Measurements from ENCODE around the gene SLC39A2. TPM values are rescaled to one million over a fixed set of nuclear protein-coding genes. Genes with fewer than 3 reads are reported as not detected.
"Not testable (repeated sequence)": the region's sequence is repeated elsewhere in the genome, so short reads cannot be mapped to it uniquely, and the experiment has no call there.

The SLC39A2 gene
- total RNA-seq, 2 experiments from 2014 or later = 0.25 to 0.37 TPM

DNA sequence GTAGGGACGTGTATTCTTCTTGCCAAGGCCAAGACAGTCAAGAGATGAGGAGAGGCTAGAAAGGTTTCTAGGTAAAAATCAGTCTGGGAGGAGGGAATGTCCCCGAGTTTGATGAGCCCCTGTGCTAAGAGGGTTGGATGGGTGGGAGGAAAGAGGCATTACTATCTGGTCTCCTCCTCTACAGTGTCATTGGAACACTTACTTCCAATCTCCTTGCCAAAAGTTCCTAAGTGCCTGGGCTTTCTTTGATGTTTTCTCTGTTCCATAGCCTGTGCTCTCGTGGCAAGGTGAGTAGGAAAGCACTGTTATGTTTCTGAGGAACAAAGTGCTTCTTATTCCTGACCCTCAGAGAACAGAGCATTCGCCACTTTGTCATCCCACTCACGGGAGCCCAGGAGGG lies 35.6 kb downstream of the SLC39A2 start, which contains the start of gene RNASE13:
Gene RNASE13, minus strand, starts transcription at position 101 of the 400 bp plus-strand sequence. CDS start 519 bp downstream, outside the sequence.
- Mint-ChIP-seq H3K4me3 (no peak within 1 kb of the TSS), H3K27ac (no peak within 1 kb of the TSS), H3K9me3 (no peaks in the 10 kb centered on the region), H3K27me3 (peaks cover 11% of the 10 kb centered on the region), H3K4me1 (no peaks in the 10 kb centered on the region), H3K36me3 (ENCODE audit: low read depth) (no peaks in the 10 kb centered on the region)
- ChIA-PET POLR2A (no interaction called here), CTCF (interaction anchor here (1.1 to 2.0 kb wide), 4 partner anchors 10 to 58 kb away, joined by 3 to 8 read pairs (median 4); no protein-coding TSS in a partner anchor)
- no peak for DNase-seq

DNA sequence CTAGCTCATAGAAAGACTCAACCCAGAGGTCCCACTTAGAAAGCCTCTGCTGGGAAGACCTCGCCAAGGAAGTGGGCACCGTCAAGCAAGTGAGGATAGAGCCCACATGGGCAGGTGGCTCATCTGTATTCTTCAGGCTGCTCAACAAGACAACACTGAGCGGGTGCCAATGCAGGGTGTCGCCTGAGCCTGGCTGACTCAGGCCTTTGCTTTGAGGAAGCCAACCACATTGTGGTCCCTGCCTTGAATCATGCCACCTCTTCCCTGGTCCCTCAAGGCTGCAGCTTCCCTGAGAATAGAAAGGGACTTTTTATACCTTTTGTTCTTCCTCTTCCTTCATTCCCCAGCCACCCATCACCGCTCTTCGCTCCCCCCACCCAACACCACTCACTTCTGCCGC lies 37.7 kb downstream of the SLC39A2 start:
- no peaks in the 10 kb centered on the region for H3K4me1 Mint-ChIP-seq
- H3K4me3 Mint-ChIP-seq = no peak overlapping the region
- POLR2A ChIA-PET = no interaction called here
- no peaks in the 10 kb centered on the region for H3K9me3 Mint-ChIP-seq
- DNase-seq = no peak
- H3K27ac Mint-ChIP-seq = no peak overlapping the region
- H3K36me3 Mint-ChIP-seq (ENCODE audit: low read depth) = no peaks in the 10 kb centered on the region
- peaks cover 8% of the 10 kb centered on the region for H3K27me3 Mint-ChIP-seq
- CTCF ChIA-PET = interaction anchor here (1.1 to 2.0 kb wide), 4 partner anchors 10 to 90 kb away, joined by 3 to 14 read pairs (median 8); no protein-coding TSS in a partner anchor

DNA sequence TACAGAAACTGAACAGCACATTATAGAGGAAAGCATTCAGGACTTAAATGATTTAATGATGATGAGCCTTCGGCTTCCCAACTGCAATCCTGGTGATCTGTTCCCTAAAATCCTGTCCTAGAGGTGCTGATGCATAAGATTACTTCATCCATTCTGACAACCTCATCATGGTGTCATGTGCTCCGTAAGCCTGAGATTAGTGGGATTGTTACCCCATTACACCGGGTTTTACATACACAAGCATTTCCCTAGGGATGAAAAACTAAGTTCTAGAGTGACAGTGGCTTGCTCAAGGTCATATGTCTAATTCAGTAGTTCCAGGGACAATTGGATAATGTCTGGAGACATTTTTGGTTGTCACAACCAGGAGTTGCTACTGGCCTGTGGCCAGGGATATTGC lies 38.1 kb downstream of the SLC39A2 start:
- no peak overlapping the region for H3K4me3 Mint-ChIP-seq
- peaks cover 8% of the 10 kb centered on the region for H3K27me3 Mint-ChIP-seq
- DNase-seq = no peak
- no peaks in the 10 kb centered on the region for H3K4me1 Mint-ChIP-seq
- CTCF ChIA-PET = interaction anchor here (1.1 to 1.9 kb wide), 2 partner anchors 10 to 55 kb away, joined by 3 to 12 read pairs; no protein-coding TSS in a partner anchor
- H3K9me3 Mint-ChIP-seq = no peaks in the 10 kb centered on the region
- no peak overlapping the region for H3K27ac Mint-ChIP-seq
- H3K36me3 Mint-ChIP-seq (ENCODE audit: low read depth) = no peaks in the 10 kb centered on the region
- POLR2A ChIA-PET = no interaction called here

DNA sequence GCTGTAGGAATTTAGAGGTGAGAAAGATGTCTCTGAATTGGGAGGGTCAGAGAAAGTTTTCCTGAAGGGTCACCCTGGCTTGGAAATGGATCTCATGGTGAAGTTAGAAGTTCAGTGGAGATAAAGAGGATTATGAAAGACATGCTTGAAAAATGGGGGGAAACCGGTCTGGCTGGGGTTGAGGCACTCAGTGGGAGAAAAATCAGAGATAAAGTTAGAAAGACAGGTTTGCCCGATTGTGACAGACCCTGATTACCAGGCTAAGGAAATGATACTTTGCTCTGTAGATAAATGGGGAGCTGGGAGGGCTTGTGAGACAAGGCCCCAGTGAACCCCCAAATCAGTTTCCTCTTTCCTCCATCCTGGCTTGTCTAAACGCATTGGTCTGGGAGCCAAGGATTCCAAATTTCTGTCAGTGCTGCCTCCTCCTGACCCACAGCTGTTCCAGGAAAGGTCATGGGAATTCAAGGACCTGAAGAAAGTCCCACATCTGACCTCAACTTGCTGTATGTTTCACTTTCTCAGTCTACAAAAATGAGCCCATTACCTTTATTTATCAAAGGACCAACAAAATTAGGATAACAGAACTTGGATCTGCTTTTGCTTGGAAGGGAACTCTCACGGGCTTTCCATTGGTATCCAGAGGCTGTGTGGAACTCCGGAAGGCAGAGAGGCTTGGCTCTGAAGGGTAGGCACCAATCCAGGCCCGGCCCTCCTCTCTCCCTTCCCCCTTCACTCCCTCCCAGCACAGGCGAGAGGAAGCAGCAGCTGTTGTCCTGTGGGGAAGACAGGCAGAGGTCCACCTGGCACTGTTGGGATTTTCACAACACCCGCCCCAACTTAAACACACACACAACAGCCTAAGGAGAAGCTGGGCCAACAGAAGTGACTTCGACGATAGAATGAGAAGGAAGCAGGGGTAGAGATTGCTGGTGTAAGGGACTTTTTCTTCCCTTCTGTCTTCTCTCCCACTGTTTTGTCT lies 39.6 kb downstream of the SLC39A2 start:
- DNase-seq = no peak
- Mint-ChIP-seq H3K9me3 (no peaks in the 10 kb centered on the region), H3K36me3 (ENCODE audit: low read depth) (no peaks in the 10 kb centered on the region), H3K4me3 (no peak overlapping the region), H3K27me3 (peaks cover 12% of the 10 kb centered on the region), H3K27ac (no peak overlapping the region), H3K4me1 (no peaks in the 10 kb centered on the region)
- POLR2A ChIA-PET = no interaction called here
- CTCF ChIA-PET = interaction anchor here (3.2 kb wide), 1 partner anchor 24 kb away, joined by 30 read pairs; no protein-coding TSS in a partner anchor

DNA sequence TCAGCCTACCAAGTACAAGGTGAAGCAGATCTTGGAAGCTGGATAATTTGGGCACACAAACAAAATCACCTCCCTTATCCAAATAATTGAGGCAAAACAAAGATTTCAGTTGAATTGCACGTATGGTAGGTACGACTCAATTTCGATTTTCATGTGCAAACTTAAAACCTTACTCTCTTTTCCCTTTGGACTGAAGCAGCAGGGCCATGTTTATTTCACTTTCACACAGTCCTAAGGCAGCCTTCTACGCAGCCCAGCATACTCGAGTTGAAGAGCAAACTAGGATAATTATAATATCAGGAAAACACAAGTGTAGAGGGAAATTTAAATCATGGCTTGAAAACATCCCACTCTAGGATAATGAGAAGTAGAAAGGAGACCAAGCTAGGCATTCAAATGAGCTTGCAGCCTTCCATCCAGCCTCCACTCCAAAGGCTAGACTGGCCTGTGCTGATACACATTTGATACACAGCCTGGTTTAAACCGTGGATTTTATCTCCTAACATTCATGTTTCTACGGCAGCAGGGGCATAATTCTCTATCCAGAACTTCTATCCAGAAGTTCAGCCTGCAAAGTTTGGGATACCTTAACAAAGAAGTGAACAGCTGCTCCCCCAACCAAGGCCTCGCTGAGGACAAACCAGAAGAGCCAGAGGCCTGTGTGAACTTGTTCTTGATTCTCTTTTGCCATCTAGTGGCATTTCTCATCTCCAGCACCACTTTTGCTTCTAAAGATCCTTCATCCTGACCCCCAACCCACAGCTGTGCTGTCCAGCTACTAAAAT lies 40.7 kb downstream of the SLC39A2 start:
- ChIA-PET CTCF (interaction anchor here (0.7 to 3.2 kb wide), 5 partner anchors 10 to 41 kb away, joined by 3 to 30 read pairs (median 3); partner anchors contain the start of genes SLC39A2 and TPPP2), POLR2A (no interaction called here)
- H3K4me1 Mint-ChIP-seq = peaks cover 5% of the 10 kb centered on the region
- H3K36me3 Mint-ChIP-seq (ENCODE audit: low read depth) = no peaks in the 10 kb centered on the region
- peak; percentile 32 for DNase-seq
- no peak overlapping the region for H3K27ac Mint-ChIP-seq
- H3K27me3 Mint-ChIP-seq = peaks cover 12% of the 10 kb centered on the region
- no peaks in the 10 kb centered on the region for H3K9me3 Mint-ChIP-seq
- H3K4me3 Mint-ChIP-seq = no peak overlapping the region

DNA sequence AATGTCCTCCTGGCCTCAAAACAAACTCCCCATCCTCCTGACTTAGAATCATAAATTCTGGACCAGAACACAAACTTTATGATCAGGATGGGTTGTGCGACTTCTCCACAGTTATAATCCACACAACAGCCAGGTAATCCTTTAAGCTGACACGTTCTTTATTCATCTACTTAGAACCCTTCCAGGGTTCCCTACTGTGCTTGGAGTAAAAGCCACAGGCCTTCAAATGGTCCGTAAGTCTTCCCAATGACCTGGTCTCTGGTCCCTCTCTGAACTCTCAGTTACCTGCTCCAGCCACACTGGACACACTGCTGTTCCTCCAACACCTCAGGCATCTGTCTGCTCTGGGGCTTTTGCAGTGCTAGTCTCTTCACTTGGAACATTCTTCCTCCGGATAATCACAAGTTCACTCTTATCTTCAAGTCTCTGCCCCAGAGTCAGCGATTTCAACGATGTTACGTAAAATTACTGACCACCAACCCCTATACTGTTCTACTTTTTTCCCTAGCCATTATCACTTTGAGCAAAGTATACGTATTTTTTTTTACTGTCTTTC lies 41.4 kb downstream of the SLC39A2 start:
- peaks cover 16% of the 10 kb centered on the region for H3K27me3 Mint-ChIP-seq
- CTCF ChIA-PET = interaction anchor here (1.2 to 3.2 kb wide), 4 partner anchors 23 to 42 kb away, joined by 3 to 30 read pairs (median 3); partner anchors contain the start of gene SLC39A2
- H3K36me3 Mint-ChIP-seq (ENCODE audit: low read depth) = no peaks in the 10 kb centered on the region
- H3K4me3 Mint-ChIP-seq = no peak overlapping the region
- no peaks in the 10 kb centered on the region for H3K9me3 Mint-ChIP-seq
- no peak overlapping the region for H3K27ac Mint-ChIP-seq
- POLR2A ChIA-PET = no interaction called here
- peaks cover 5% of the 10 kb centered on the region for H3K4me1 Mint-ChIP-seq
- DNase-seq = no peak

DNA sequence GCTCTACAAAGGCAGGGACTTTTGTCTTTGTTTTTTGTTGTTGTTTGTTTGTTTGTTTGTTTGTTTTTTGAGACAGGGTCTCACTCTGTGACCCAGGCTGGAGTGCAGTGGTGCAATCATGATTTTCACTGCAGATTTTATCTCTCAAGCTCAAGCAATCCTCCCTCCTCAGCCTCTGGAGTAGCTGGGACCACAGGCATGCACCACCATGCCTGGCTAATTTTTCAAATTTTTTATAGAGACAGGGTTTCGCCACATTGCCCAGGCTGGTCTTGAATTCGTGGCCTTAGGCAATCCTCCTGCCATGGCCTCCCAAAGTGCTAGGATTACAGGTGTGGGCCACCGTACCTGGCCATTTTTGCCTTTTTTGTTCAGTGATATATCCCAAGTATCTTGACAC lies 41.8 kb downstream of the SLC39A2 start:
- H3K27ac Mint-ChIP-seq; POLR2A ChIA-PET; H3K4me3 Mint-ChIP-seq; H3K9me3 Mint-ChIP-seq; H3K4me1 Mint-ChIP-seq; DNase-seq; H3K36me3 Mint-ChIP-seq (ENCODE audit: low read depth): not testable (repeated sequence)
- CTCF ChIA-PET = interaction anchor here (1.2 to 3.2 kb wide), 3 partner anchors 26 to 42 kb away, joined by 3 to 30 read pairs (median 3); partner anchors contain the start of gene SLC39A2
- peaks cover 17% of the 10 kb centered on the region for H3K27me3 Mint-ChIP-seq

DNA sequence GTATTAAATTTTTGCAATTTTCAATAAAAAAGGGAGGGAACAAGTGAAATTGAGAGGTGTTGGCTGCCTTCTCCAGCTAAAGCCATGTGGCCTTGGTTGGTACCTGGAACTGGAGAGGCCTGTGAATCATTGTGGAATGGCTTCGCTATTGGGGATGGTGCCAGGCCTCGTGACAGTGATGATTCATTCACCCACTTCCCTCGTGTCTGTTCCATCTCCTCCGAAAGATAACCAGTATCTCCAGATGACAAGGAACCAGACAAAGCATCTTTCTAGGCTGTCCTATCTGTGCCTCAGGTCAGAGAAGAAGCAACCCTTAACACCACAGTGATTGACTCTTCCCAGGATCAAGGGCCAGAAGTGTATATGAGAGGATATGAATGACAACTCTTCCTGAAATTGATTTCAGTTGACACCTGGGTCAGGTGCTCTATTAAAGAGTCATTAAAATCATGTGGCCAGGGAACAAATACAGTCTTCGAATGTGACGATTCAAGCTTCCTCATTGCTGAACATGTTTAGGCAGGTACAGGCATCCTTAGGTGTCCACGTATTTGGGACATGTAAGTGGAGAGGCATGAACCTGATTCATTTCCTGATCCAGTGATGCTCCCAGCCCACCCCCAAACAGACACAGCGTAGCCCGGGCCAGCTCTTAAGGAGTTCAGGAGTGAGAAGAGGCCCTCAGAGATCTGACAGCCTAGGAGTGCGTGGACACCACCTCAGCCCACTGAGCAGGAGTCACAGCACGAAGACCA lies 42.8 kb downstream of the SLC39A2 start, which contains the start of gene RNASE7:
Gene RNASE7, plus strand, starts transcription at position 687 of the 758 bp plus-strand sequence. CDS start 631 bp downstream, outside the sequence.
- Mint-ChIP-seq H3K27me3 (peaks cover 17% of the 10 kb centered on the region), H3K36me3 (ENCODE audit: low read depth) (no peaks in the 10 kb centered on the region), H3K4me3 (no peak within 1 kb of the TSS), H3K27ac (no peak within 1 kb of the TSS), H3K9me3 (no peaks in the 10 kb centered on the region), H3K4me1 (peaks cover 5% of the 10 kb centered on the region)
- DNase-seq = no peak
- POLR2A ChIA-PET = no interaction called here
- CTCF ChIA-PET = interaction anchor here (2.5 to 3.2 kb wide), 3 partner anchors 27 to 63 kb away, joined by 5 to 30 read pairs (median 13); no protein-coding TSS in a partner anchor

DNA sequence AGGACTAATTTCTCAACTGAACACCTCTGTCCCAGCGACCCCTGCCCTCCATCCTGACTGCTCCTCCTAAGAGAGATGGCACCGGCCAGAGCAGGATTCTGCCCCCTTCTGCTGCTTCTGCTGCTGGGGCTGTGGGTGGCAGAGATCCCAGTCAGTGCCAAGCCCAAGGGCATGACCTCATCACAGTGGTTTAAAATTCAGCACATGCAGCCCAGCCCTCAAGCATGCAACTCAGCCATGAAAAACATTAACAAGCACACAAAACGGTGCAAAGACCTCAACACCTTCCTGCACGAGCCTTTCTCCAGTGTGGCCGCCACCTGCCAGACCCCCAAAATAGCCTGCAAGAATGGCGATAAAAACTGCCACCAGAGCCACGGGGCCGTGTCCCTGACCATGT lies 43.8 kb downstream of the SLC39A2 start:
- Mint-ChIP-seq H3K4me3 (no peak overlapping the region), H3K9me3 (no peaks in the 10 kb centered on the region), H3K36me3 (ENCODE audit: low read depth) (no peaks in the 10 kb centered on the region), H3K4me1 (peaks cover 5% of the 10 kb centered on the region), H3K27me3 (peaks cover 19% of the 10 kb centered on the region), H3K27ac (no peak overlapping the region)
- CTCF ChIA-PET = interaction anchor here (0.6 to 2.8 kb wide), 5 partner anchors 10 to 62 kb away, joined by 3 to 13 read pairs (median 5); no protein-coding TSS in a partner anchor
- no peak for DNase-seq
- POLR2A ChIA-PET = no interaction called here

DNA sequence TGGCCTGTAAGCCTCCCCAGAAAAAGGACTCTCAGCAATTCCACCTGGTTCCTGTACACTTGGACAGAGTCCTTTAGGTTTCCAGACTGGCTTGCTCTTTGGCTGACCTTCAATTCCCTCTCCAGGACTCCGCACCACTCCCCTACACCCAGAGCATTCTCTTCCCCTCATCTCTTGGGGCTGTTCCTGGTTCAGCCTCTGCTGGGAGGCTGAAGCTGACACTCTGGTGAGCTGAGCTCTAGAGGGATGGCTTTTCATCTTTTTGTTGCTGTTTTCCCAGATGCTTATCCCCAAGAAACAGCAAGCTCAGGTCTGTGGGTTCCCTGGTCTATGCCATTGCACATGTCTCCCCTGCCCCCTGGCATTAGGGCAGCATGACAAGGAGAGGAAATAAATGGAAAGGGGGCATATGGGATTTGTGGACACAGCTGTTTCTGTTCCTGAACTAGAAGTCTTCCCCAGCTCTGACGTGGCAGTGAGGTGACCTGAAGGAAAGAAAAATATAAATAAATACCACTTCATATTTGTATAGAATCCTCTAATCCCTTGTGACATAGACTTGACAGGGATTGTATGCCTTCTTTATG lies 44.4 kb downstream of the SLC39A2 start:
- Mint-ChIP-seq H3K27me3 (peaks cover 18% of the 10 kb centered on the region), H3K4me3 (no peak overlapping the region), H3K4me1 (peaks cover 5% of the 10 kb centered on the region), H3K27ac (no peak overlapping the region), H3K36me3 (ENCODE audit: low read depth) (no peaks in the 10 kb centered on the region), H3K9me3 (no peaks in the 10 kb centered on the region)
- no peak for DNase-seq
- ChIA-PET CTCF (interaction anchor here (0.6 to 2.8 kb wide), 7 partner anchors 10 to 61 kb away, joined by 3 to 13 read pairs (median 4); no protein-coding TSS in a partner anchor), POLR2A (no interaction called here)

DNA sequence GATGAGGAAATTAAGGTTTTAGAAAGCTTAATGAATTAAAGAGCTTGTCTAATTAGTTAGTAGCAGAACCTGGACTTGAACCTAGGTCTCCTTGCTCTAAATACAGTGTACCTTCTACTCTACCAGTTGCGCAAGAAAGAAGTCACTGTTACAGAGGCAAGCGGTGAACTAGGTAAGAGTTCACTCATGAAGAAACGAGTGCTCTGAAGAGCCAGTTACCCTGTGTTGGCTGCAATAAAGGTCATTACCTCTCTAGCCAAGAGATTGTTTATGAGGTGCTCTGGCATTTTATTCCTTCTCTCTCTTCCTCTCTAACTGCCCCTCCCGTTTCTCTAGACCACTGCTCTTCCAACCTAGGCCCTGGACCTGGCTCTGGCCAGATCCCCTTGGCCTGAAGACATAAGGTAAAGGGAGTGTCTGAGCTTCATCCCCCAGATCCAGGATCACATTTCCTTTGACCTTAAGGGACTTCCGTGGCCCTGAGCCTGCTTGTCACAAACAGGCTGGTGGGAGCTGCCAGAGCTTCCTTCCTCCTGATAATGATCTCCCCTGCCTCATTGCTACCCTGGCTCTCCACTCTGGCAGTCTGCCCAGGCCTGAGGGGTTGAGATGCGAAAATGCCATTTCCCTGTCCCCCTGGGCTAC lies 45.0 kb downstream of the SLC39A2 start:
- DNase-seq = no peak
- Mint-ChIP-seq H3K9me3 (no peaks in the 10 kb centered on the region), H3K4me1 (peaks cover 5% of the 10 kb centered on the region), H3K4me3 (no peak overlapping the region), H3K27me3 (peaks cover 21% of the 10 kb centered on the region), H3K36me3 (ENCODE audit: low read depth) (no peaks in the 10 kb centered on the region), H3K27ac (no peak overlapping the region)
- ChIA-PET CTCF (interaction anchor here (0.8 to 2.8 kb wide), 7 partner anchors 9 to 61 kb away, joined by 3 to 13 read pairs (median 4); no protein-coding TSS in a partner anchor), POLR2A (no interaction called here)
